ENCODE results near the gene UGT1A10.
A peak's percentile ranks its signal among the peaks of the same experiment; 100 is the strongest.

The UGT1A10 gene

GRCh38 chr2:233711312-233712008, 75.2 kb downstream of the UGT1A10 start:
- no peak overlapping the region for H3K4me3 ChIP-seq (replicated peaks; ENCODE audit: insufficient read depth, low read length)
- H3K27ac ChIP-seq (replicated peaks): no peak overlapping the region
- TF ChIP-seq POLR2AphosphoS5 (IDR thresholded peaks at IDR 0.05; ENCODE audit: low read depth) (no peak), CTCF (IDR thresholded peaks at IDR 0.05; ENCODE audit: insufficient read depth, low read length) (peak; percentile 96)
- no peaks in the 10 kb centered on the region for H3K27me3 ChIP-seq (ENCODE audit: insufficient read depth, poor library complexity, severe bottlenecking)
- peak; percentile 15 to 69 for DNase-seq (ENCODE audit: low read depth in 1 of 2, low spot score in 1 of 2)

- TF ChIP-seq POLR2AphosphoS5 (IDR thresholded peaks at IDR 0.05; ENCODE audit: low read depth) (no peak), CTCF (IDR thresholded peaks at IDR 0.05; ENCODE audit: insufficient read depth, low read length) (no peak), SPI1 (IDR thresholded peaks at IDR 0.05; ENCODE audit: borderline replicate concordance, low read depth) (no peak), GABPA (IDR thresholded peaks at IDR 0.05; ENCODE audit: low read depth) (no peak)
- DNase-seq (ENCODE audit: low read depth in 1 of 2, low spot score in 1 of 2): no peak
- Histone ChIP-seq H3K27me3 (ENCODE audit: insufficient read depth, poor library complexity, severe bottlenecking) (no peaks in the 10 kb centered on the region), H3K27ac (replicated peaks) (no peak within 1 kb of the TSS), H3K4me3 (replicated peaks; ENCODE audit: insufficient read depth, low read length) (no peak within 1 kb of the TSS)
Observed at GRCh38 chr2:233712611-233713261, 76.5 kb downstream of the UGT1A10 start, which contains the start of gene UGT1A5. Gene UGT1A5, plus strand, starts transcription at chr2:233712907. Its CDS starts 85 bp downstream, at chr2:233712992.

- TF ChIP-seq GABPA (IDR thresholded peaks at IDR 0.05; ENCODE audit: low read depth) (no peak), POLR2AphosphoS5 (IDR thresholded peaks at IDR 0.05; ENCODE audit: low read depth) (no peak), SPI1 (IDR thresholded peaks at IDR 0.05; ENCODE audit: borderline replicate concordance, low read depth) (no peak), CTCF (IDR thresholded peaks at IDR 0.05; ENCODE audit: insufficient read depth, low read length) (no peak)
- TF ChIP-seq, protein P1, sequence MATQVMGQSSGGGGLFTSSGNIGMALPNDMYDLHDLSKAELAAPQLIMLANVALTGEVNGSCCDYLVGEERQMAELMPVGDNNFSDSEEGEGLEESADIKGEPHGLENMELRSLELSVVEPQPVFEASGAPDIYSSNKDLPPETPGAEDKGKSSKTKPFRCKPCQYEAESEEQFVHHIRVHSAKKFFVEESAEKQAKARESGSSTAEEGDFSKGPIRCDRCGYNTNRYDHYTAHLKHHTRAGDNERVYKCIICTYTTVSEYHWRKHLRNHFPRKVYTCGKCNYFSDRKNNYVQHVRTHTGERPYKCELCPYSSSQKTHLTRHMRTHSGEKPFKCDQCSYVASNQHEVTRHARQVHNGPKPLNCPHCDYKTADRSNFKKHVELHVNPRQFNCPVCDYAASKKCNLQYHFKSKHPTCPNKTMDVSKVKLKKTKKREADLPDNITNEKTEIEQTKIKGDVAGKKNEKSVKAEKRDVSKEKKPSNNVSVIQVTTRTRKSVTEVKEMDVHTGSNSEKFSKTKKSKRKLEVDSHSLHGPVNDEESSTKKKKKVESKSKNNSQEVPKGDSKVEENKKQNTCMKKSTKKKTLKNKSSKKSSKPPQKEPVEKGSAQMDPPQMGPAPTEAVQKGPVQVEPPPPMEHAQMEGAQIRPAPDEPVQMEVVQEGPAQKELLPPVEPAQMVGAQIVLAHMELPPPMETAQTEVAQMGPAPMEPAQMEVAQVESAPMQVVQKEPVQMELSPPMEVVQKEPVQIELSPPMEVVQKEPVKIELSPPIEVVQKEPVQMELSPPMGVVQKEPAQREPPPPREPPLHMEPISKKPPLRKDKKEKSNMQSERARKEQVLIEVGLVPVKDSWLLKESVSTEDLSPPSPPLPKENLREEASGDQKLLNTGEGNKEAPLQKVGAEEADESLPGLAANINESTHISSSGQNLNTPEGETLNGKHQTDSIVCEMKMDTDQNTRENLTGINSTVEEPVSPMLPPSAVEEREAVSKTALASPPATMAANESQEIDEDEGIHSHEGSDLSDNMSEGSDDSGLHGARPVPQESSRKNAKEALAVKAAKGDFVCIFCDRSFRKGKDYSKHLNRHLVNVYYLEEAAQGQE (IDR thresholded peaks at IDR 0.05; ENCODE audit: insufficient replicate concordance, low read depth): no peak
- Histone ChIP-seq H3K27ac (replicated peaks) (no peak overlapping the region), H3K4me3 (replicated peaks; ENCODE audit: insufficient read depth, low read length) (no peak overlapping the region), H3K27me3 (ENCODE audit: insufficient read depth, poor library complexity, severe bottlenecking) (no peaks in the 10 kb centered on the region)
- no peak for DNase-seq (ENCODE audit: low read depth in 1 of 2, low spot score in 1 of 2)
Observed at GRCh38 chr2:233713262-233713615, 77.0 kb downstream of the UGT1A10 start.

DNA sequence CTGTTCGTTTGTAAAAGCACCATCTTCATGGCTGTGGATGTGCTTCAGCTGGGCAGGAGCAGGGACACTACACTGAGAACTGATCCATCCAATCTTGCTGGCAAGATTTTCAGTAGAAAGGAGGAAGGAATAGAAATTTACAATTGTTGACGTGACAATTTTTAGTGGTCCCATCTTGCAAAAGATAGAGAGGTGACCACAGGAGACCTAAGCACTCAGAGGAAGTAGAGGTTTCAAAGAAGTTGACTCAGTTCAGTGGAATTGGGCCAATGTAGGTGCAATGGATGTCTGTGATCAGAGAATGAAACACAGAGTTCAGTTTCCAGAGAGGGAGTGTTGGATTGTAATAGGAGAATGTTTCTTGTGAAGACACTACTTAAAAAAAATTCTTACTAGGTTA, 77.9 kb downstream of the UGT1A10 start:
- TF ChIP-seq, protein P1 (IDR thresholded peaks at IDR 0.05; ENCODE audit: insufficient replicate concordance, low read depth): no peak
- no peak for TF ChIP-seq CTCF (IDR thresholded peaks at IDR 0.05; ENCODE audit: insufficient read depth, low read length)
- no peaks in the 10 kb centered on the region for H3K27me3 ChIP-seq (ENCODE audit: insufficient read depth, poor library complexity, severe bottlenecking)
- DNase-seq (ENCODE audit: low read depth in 1 of 2, low spot score in 1 of 2): no peak
- H3K27ac ChIP-seq (replicated peaks): no peak overlapping the region
- H3K4me3 ChIP-seq (replicated peaks; ENCODE audit: insufficient read depth, low read length): no peak overlapping the region

All from HL-60 (cell line).